HepG2 (cell line): Measurements from ENCODE around the gene C5orf24. TPM values are rescaled to one million over a fixed set of nuclear protein-coding genes. Genes with fewer than 3 reads are reported as not detected.

Experiments
- AHDC1 ChIP-seq: sonication (generic); formaldehyde crosslinking; IDR thresholded peaks from 2 replicates; pipeline ENCODE4 v1.5.1; 2020; ENCODE audit warnings: mild to moderate bottlenecking, missing genetic modification reagents, borderline replicate concordance
- CHD4 ChIP-seq: fragments of 200-600 bp; sonication (generic); IDR thresholded peaks from 2 replicates; pipeline ENCODE4 v1.7.0; 2017; ENCODE audit warnings: mild to moderate bottlenecking, low read length, borderline replicate concordance
- MEF2D ChIP-seq: sonication (generic); formaldehyde crosslinking; IDR thresholded peaks from 2 replicates; pipeline ENCODE4 v1.5.1; 2020; ENCODE audit warnings: mild to moderate bottlenecking, missing genetic modification reagents
- PLSCR1 ChIP-seq: sonication (generic); formaldehyde crosslinking; IDR thresholded peaks from 2 replicates; pipeline ENCODE4 v1.5.0; 2020; ENCODE audit warnings: missing genetic modification reagents, mild to moderate bottlenecking, borderline replicate concordance
- RELA ChIP-seq: sonication (generic); formaldehyde crosslinking; IDR thresholded peaks from 2 replicates; pipeline ENCODE4 v1.4.0; 2020; ENCODE audit warnings: missing genetic modification reagents
- SCMH1 ChIP-seq: sonication (generic); formaldehyde crosslinking; IDR thresholded peaks from 2 replicates; pipeline ENCODE4 v1.9.0; 2021; ENCODE audit warnings: missing genetic modification reagents, mild to moderate bottlenecking, borderline replicate concordance
- SNAPC5 ChIP-seq: sonication (generic); formaldehyde crosslinking; IDR thresholded peaks from 2 replicates; pipeline ENCODE4 v1.8.1; 2023; ENCODE audit warnings: mild to moderate bottlenecking, missing genetic modification reagents, borderline replicate concordance
- TGIF2 ChIP-seq: IDR thresholded peaks from 2 replicates; pipeline ENCODE4 v1.6.1; 2016; ENCODE audit warnings: control low read depth, missing compliant biosample characterization
- ZBTB10 ChIP-seq: sonication (generic); formaldehyde crosslinking; IDR thresholded peaks from 2 replicates; pipeline ENCODE4 v1.4.0; 2020; ENCODE audit warnings: missing genetic modification reagents, borderline replicate concordance
- ZBTB26 ChIP-seq: IDR thresholded peaks from 2 replicates; pipeline ENCODE4 v1.6.1; 2016; ENCODE audit warnings: missing compliant biosample characterization, missing genetic modification reagents, borderline replicate concordance
- ZBTB33 ChIP-seq: sonication (generic); formaldehyde crosslinking; IDR thresholded peaks from 2 replicates; pipeline ENCODE4 v1.4.0; 2020; ENCODE audit warnings: missing genetic modification reagents
- ZNF10 ChIP-seq: sonication (generic); formaldehyde crosslinking; IDR thresholded peaks from 2 replicates; pipeline ENCODE4 v1.4.0; 2020; ENCODE audit warnings: mild to moderate bottlenecking, low read depth, missing genetic modification reagents, borderline replicate concordance
- ZNF382 ChIP-seq: sonication (generic); formaldehyde crosslinking; IDR thresholded peaks from 2 replicates; pipeline ENCODE4 v1.5.0; 2020; ENCODE audit warnings: missing genetic modification reagents, mild to moderate bottlenecking, borderline replicate concordance
- ZNF501 ChIP-seq: sonication (generic); formaldehyde crosslinking; IDR thresholded peaks from 2 replicates; pipeline ENCODE4 v1.5.1; 2020; ENCODE audit warnings: mild to moderate bottlenecking, moderate library complexity, missing genetic modification reagents
- ZNF552 ChIP-seq: sonication (generic); formaldehyde crosslinking; IDR thresholded peaks from 2 replicates; pipeline ENCODE4 v1.9.0; 2022; ENCODE audit warnings: missing genetic modification reagents, mild to moderate bottlenecking, borderline replicate concordance
- polyA plus RNA-seq, 8 experiments: library from polyadenylated mRNA; depleted of rRNA in 3 of 8; stranded (reverse) in 7 of 8; unstranded in 1 of 8; fragments of >200 nt; fragmentation: Illumina TruSeq in 4 of 8; extraction: Trizol in 4 of 8; gene quantifications; 2 replicates each; pipeline versions ENCODE4 v1.2.1 to v1.2.3, GENCODE V29; 2011 to 2016; ENCODE audit warnings: low read depth in 4 of 8, missing spikeins in 1 of 8, mixed read lengths in 1 of 8; ENCODE audit not compliant: insufficient read depth in 1 of 8
- total RNA-seq, 5 experiments: library from RNA; depleted of rRNA; stranded (reverse); fragments of >200 nt; fragmentation: Illumina TruSeq; extraction: Trizol; gene quantifications; 2 replicates each; pipeline ENCODE4 v1.2.3, GENCODE V29; 2016; ENCODE audit warnings: low read depth in 1 of 5

The C5orf24 gene
- total and polyA plus RNA-seq, 2 of the 13 experiments (the other 11 are each of a cell fraction or from before 2014, with no cell fraction given), result 34.6 to 41.5 TPM

GRCh38 chr5:134845852-134846640 lies at the start of gene C5orf24 (continued):
- no peak for TF ChIP-seq MEF2D (CRISPR knock-in tag)
- no peak for TF ChIP-seq PLSCR1 (CRISPR knock-in tag)
- TF ChIP-seq RELA, result no peak
- TF ChIP-seq ZNF10 (CRISPR knock-in tag), result no peak
- TF ChIP-seq SNAPC5 (CRISPR knock-in tag), result 0 out of 2 replicates have a peak, but pooled peaks have one; percentile 25
- TF ChIP-seq ZBTB10 (CRISPR knock-in tag), result 0 out of 2 replicates have a peak, but pooled peaks have one; percentile 57
- no peak for TF ChIP-seq SCMH1 (CRISPR knock-in tag)
- TF ChIP-seq ZBTB33 (CRISPR knock-in tag), result no peak
- TF ChIP-seq ZNF552 (CRISPR knock-in tag), result peak; percentile 48
- TF ChIP-seq TGIF2 (CRISPR knock-in tag), result no peak
- no peak for TF ChIP-seq ZNF382
- TF ChIP-seq CHD4, result no peak
- peak; percentile 40; the same call in 1 of the 2 replicates for TF ChIP-seq ZNF501
- no peak for TF ChIP-seq AHDC1 (CRISPR knock-in tag)
- TF ChIP-seq ZBTB26, result peak; percentile 61
